HuH-7.5 (cell line): ENCODE data around the gene C3orf20.

ENCODE experiments used
- DNase-seq: peaks from one replicate; pipeline ENCODE4 v3.0.0; 2011; ENCODE audit warnings: low spot score

Gene C3orf20

GRCh38 chr3:14674841-14675240, at the start of gene C3orf20:
C3orf20 (plus strand) TSS chr3:14675141; CDS start chr3:14682714, 7,573 bp downstream.
- DNase-seq = no peak

DNA sequence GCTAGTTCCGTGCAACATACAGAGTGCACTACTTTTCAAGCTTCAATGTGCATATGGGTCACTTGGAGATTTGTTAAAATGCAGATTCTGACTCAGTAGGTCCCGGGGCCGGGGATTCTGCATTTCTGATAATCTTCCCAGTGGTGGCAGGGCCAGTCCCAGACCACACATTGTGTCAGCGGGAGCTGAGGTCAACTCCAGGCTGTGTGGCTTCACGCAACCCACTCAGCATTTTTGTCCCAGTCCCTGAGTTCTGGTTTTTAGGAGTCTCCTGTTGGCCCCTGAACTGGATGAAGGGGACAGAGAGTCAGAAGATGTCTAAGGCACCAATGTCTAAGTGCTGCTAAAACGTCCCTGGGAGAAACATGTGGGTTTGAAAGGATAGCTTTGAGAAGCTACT, 49.5 kb upstream of the C3orf20 start:
- DNase-seq = no peak

GRCh38 chr3:14627815-14628214, 47.1 kb upstream of the C3orf20 start:
- DNase-seq = no peak

- DNase-seq = no peak
Measured at GRCh38 chr3:14628406-14628805, 46.5 kb upstream of the C3orf20 start.

GRCh38 chr3:14630404-14631100, 44.4 kb upstream of the C3orf20 start:
- DNase-seq = no peak

DNA sequence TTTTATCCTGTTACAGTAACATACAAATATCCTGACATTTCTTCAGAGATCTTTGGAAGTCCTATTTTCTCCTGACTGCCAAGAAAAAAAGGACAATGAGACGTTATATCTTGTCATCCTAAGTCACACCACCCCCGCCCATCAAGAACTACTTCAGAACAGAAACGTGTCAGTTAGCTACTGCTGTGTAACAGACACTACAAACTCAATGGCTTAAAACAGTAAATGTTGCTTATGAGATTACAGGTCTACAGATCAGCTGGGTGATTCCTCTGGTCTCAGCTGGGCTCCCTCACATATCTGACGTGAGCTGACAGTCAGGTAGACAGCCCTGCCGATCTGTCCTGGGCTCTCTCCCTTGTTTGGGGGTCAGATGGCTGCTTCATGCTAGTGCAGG, 43.8 kb upstream of the C3orf20 start:
- DNase-seq = no peak

- no peak for DNase-seq
Measured at GRCh38 chr3:14631687-14632441, 43.1 kb upstream of the C3orf20 start.

DNA sequence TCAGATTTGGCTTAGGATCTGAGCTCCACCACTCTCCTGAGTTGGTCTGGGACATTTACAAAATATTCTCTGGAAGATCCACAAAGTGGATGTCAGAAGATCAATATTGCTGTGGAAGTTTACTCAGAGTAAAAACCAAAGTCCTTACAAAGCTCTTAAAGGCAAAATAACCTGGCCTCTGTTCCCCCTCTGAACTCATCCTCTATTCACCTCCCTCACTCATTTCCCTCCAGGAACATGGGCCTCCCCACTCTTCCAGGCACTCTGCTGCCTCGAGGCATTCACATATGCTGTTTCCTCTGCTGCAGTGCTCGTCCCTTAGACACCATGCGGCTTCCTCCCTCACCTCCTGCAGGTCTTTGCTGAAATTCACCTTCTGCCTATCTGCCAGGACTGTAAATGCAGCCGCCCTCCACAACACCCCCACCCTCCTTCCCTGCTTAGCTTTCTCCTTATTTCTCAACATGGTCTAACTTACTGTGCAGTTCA, 42.5 kb upstream of the C3orf20 start:
- no peak for DNase-seq

DNA sequence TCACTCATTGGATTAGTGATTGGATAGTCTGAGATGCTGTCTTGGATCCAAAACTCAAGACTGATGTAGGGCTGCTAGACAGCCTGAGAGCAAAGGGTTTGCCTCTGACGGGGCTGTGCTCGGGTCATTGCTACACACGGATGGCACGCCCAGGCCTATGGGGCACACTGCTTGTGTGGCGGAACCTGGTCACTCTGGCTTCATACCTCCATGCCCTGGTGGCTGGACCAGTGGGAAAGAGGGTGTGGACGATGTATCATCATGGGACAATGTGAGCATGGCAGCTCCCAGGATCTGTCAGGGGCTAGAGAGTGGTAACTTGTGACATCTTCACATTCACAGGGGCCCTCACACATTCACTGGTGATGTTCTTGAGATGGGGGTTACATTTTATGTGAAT, 41.5 kb upstream of the C3orf20 start:
- DNase-seq = no peak

DNA sequence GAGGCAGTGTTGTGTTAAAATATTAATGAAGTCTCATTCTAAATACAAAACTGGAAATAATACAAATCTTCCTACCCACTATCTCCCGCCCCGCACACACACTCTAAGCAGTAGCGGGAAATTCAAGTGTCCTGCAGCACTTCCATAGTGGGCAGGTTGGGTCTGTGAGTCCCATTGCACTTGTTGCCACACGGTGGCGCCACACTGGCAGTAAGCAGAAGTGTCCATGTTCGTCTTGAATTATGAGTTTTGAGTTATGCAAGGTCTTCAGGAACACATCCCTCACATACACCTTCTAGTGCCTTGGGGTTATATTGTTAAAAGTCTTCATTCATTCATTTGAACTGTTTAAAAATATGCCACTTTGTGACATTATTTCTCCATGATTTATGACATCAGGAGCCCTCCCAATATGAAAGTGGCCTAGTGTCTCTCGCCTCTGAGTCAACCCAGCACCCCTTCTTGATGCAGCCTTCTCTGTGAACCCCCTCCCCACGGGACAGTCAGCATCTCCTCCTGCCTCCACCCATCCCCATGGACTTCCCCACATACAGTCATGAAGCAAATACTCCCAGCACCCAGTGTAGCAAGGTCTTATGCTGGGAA, 41.0 kb upstream of the C3orf20 start:
- DNase-seq = peak; percentile 64

GRCh38 chr3:14634763-14635400, 40.1 kb upstream of the C3orf20 start:
- no peak for DNase-seq

DNA sequence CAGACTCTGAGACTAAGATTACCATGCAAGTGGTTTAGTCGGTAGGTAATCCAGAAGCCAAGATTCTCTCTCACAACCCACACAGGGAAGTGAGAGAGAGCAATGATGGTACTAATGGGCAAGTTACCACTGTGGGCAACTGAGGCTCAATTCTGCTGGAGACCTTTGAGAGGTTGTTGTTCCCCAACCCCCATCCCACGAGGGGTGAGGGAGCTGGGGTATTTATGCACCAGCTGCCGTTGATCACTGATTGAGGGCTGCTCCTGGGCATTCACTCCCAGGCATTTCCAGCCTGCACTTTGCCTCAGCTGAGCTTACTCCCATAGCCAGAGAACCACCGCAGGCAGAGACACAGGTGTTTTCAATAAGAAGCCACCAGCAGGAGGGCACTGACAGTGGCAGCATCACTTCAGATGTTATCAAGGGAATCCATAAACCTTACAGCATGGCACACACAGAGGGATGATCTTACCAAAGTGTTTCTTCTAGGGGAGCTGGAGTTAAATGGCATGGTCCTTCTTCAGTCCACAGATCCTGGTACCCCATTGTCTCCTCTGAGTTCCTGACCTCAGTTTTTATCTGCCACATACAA, 38.3 kb upstream of the C3orf20 start:
- no peak for DNase-seq

DNA sequence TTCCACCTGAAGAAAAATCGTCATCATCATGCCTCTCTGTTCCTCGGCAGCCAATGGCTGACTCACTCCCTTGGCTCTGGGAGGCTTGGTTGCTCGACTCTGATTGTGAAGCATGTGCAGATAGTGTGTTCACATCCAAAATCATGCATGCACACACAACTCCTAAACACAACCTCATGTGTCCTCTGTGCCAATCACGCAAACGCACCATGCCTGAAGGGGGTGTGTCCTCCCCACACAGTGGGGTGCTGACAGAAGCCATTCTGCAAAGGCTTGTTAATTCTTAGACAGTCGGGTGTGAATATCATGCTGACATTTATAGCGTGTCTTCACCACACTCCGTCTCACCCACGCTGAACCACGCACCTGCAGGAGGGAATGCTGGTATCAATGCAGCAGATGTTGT, 34.8 kb upstream of the C3orf20 start:
- no peak for DNase-seq

DNA sequence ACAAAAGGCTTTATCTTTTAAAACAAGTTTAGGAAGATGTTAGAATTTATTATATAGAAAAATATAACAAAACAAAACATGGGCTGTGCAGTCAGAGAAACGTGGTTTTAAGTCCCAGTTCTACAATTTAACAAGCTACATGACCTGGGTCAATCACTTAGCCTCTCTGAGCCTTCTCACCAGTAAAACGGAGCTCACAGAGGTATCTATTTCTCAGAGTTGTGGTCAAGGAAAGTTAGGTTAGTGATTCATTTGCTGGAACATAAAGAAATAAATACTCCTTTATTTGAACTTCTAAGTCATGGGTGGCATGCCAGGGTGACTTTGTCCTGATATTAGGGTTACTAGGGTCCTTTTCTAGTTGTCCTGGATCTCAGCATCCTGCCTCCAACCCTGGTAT, 34.2 kb upstream of the C3orf20 start:
- no peak for DNase-seq

GRCh38 chr3:14641346-14641745, 33.6 kb upstream of the C3orf20 start:
- DNase-seq = no peak

DNA sequence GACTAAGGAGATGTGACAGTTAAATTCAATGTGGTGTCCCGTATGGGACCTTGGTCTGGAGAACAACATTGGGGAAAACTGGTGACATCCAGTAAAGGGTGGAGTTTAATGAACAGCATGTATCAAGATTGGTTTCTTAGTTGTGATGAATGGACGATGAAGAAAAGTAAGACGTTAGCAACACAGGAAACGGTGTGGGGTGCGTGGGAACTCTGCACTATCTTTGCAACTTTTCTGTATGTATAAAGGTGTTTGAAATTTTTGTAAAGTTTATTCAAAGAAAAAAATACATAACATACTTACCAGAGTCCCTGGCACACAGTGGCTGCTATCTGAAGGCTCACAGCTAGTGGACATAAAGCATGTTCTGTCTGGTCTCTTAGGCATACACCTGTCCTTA, 29.5 kb upstream of the C3orf20 start:
- DNase-seq = no peak

DNA sequence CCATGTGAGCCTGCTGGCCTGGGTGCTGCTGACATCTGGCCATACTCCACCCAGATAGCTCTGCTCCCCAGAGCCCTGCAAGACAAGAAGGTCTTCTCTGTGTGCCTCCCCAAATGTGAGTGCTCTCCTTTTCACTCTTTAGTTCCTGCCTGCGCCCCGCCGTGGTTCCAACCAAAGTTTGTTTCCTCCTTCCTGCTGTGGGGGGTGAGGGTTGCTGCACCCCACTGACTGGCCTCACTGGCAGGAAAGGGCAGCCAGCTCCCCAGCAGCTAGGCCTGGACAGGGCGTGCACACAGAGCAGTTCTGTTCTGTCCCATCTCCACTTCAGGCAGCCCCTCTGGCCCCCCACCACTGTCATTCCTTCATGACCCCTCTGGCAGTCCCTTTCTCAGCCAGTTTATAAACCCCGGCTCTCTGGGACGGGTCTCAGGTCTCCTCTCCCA, 28.8 kb upstream of the C3orf20 start:
- no peak for DNase-seq

- no peak for DNase-seq
Measured at GRCh38 chr3:14646589-14647413, 28.1 kb upstream of the C3orf20 start.

DNA sequence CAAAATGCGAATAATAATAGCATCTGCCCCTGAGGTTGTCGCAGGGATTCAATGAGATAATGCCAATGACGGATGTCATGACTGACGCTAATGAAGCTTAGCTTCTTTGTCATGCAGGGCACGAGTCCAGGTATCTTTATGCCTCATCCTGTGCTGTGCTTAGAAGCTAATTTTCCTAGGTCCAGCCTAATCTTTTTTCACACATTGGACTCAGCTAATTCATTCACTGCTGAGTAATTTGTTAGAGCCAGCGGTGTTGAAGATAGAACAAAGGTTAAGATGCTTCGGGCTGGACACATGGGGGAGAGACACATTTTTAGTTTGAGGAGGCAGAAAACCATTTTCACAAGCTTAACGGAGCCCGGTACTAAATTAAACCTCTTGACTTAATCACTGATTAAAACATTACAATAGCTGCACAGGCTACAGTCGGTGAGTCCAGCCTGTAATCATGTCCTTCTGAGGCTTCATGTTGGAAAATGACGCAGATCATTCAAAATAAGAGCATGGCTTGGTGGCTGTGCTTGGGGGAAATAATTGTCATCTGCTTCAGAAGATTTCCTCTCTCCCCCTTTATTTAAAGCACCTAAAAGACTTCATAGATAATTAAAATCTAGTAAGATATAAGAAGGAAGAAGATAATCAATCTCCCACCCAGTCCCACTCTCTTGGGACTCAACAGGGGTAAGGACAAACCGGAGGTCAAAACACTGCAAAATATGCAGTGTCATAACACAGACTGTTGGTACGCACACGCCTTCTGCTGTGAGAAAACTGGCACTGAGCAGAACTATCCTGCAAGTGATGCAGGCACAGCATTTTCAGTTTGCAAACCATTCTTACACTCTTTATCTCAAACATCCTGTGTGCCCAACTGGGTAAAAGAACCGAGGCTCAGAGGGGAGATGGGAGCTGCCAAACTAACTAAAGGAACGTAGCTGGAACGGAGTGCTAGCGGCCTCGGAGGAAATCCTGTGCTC, 26.7 kb upstream of the C3orf20 start:
- no peak for DNase-seq

GRCh38 chr3:14649466-14649865, 25.5 kb upstream of the C3orf20 start:
- DNase-seq = no peak
